ENCODE measurements around the gene TDRD6.

TDRD6 gene

GRCh38 chr6:46720401-46720800, 32.7 kb downstream of the TDRD6 start:
- H3K36me3 ChIP-seq (ENCODE audit: control insufficient read depth, insufficient read depth, low read length) = no peaks in the 10 kb centered on the region
- no peak overlapping the region for H3K4me3 ChIP-seq (ENCODE audit: low read depth, low read length)
- no peak overlapping the region for H3K9ac ChIP-seq (ENCODE audit: low read length)
- no peaks in the 10 kb centered on the region; the same call in 1 of the 2 replicates for H3K27me3 ChIP-seq (ENCODE audit: control insufficient read depth, insufficient read depth, low read length)
- no peak overlapping the region for H3K27ac ChIP-seq (ENCODE audit: low read depth, low read length)
- H3K4me1 ChIP-seq (ENCODE audit: control insufficient read depth, insufficient read depth, low read length) = no peaks in the 10 kb centered on the region
- H3K9me3 ChIP-seq (ENCODE audit: control insufficient read depth, insufficient read depth, low read depth, low read length) = no peaks in the 10 kb centered on the region

DNA sequence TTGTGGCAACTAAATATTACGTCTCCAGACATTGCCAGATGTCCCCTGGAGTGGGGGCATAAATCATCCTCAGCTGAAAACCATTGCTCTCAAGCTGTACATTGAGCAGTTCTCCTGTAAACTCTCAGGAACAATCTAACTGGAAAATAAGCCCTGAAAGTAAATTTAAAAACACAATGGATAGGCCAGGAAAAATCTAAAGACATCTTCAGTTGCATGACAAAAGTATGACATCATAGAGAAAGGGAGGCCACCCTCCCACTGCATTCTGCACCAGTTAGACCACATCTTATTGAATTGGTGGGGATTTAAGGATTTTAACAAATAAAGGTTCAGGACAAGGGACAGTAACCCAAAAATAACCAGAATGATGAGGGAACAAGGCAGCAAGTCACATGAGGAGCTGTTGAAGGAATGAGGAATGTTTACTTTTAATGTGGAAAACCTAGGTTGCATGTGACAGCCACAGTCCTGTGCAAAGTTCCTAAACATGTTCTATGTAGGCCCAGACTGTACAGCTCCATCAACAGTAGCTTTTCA, 42.2 kb downstream of the TDRD6 start:
- peaks cover 19% of the 10 kb centered on the region for H3K27me3 ChIP-seq (ENCODE audit: control insufficient read depth, insufficient read depth, low read length)
- no peak overlapping the region for H3K27ac ChIP-seq (ENCODE audit: low read depth, low read length)
- no peaks in the 10 kb centered on the region for H3K9me3 ChIP-seq (ENCODE audit: control insufficient read depth, insufficient read depth, low read depth, low read length)
- 0 out of 2 replicates have a peak, but pooled peaks cover 3% of the 10 kb centered on the region for H3K4me1 ChIP-seq (ENCODE audit: control insufficient read depth, insufficient read depth, low read length)
- H3K9ac ChIP-seq (ENCODE audit: low read length) = no peak overlapping the region
- H3K4me3 ChIP-seq (ENCODE audit: low read depth, low read length) = no peak overlapping the region
- H3K36me3 ChIP-seq (ENCODE audit: control insufficient read depth, insufficient read depth, low read length) = no peaks in the 10 kb centered on the region

DNA sequence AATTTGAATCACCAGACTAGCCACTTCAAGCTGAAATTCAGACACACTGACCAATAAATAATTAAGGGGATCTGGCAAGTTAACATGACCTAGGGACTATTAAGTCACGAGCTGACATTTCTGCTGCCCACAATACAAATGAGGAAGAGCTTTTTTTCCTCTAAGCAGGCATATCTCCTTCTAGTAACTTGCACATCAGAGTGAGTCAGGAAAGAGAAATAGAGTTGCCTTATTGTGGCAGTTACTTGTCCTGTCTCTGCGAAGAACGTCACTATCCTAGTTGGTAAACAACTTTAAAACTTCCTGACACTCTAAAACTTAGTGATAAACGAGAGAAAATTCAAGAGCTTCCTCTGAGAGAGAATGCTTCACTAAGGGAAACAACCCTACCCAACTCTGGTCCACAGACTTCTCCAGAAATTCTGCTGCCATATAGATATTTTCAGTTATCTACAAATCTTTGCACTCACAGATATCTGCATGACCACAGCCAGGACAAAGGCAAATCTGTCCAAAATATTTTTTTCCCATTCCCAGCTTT, 43.3 kb downstream of the TDRD6 start:
- H3K4me1 ChIP-seq (ENCODE audit: control insufficient read depth, insufficient read depth, low read length) = 0 out of 2 replicates have a peak, but pooled peaks cover 7% of the 10 kb centered on the region
- peaks cover 30% of the 10 kb centered on the region for H3K27me3 ChIP-seq (ENCODE audit: control insufficient read depth, insufficient read depth, low read length)
- no peak overlapping the region for H3K9ac ChIP-seq (ENCODE audit: low read length)
- H3K9me3 ChIP-seq (ENCODE audit: control insufficient read depth, insufficient read depth, low read depth, low read length) = no peaks in the 10 kb centered on the region
- no peaks in the 10 kb centered on the region for H3K36me3 ChIP-seq (ENCODE audit: control insufficient read depth, insufficient read depth, low read length)
- no peak overlapping the region for H3K27ac ChIP-seq (ENCODE audit: low read depth, low read length)
- H3K4me3 ChIP-seq (ENCODE audit: low read depth, low read length) = no peak overlapping the region

DNA sequence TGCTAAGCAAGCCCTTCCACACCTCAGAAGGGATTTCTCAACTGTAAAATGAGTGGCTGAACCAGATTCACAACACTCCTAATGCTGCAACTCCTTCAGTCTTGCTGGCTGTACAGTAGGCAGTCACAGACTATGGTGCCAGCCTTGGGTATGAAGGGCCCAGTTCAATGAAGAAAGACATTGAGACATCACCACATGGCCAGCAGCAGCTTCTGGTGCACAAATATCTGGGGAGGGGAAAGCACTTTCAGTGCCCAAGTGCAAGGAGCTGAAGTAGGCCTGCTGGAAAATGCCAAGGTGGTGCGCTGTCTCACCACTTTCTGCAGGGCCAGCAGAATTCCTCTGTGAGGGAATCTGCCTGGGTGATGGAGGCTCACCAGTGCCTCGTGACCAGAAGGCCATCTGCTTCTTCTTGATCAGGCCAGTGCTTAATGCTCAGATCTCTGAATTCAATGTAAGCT, 45.7 kb downstream of the TDRD6 start:
- Histone ChIP-seq H3K27ac (ENCODE audit: low read depth, low read length) (no peak overlapping the region), H3K4me1 (ENCODE audit: control insufficient read depth, insufficient read depth, low read length) (0 out of 2 replicates have a peak, but pooled peaks cover 7% of the 10 kb centered on the region), H3K9me3 (ENCODE audit: control insufficient read depth, insufficient read depth, low read depth, low read length) (no peaks in the 10 kb centered on the region), H3K4me3 (ENCODE audit: low read depth, low read length) (no peak overlapping the region), H3K9ac (ENCODE audit: low read length) (no peak overlapping the region), H3K36me3 (ENCODE audit: control insufficient read depth, insufficient read depth, low read length) (no peaks in the 10 kb centered on the region), H3K27me3 (ENCODE audit: control insufficient read depth, insufficient read depth, low read length) (peaks cover 52% of the 10 kb centered on the region)

DNA sequence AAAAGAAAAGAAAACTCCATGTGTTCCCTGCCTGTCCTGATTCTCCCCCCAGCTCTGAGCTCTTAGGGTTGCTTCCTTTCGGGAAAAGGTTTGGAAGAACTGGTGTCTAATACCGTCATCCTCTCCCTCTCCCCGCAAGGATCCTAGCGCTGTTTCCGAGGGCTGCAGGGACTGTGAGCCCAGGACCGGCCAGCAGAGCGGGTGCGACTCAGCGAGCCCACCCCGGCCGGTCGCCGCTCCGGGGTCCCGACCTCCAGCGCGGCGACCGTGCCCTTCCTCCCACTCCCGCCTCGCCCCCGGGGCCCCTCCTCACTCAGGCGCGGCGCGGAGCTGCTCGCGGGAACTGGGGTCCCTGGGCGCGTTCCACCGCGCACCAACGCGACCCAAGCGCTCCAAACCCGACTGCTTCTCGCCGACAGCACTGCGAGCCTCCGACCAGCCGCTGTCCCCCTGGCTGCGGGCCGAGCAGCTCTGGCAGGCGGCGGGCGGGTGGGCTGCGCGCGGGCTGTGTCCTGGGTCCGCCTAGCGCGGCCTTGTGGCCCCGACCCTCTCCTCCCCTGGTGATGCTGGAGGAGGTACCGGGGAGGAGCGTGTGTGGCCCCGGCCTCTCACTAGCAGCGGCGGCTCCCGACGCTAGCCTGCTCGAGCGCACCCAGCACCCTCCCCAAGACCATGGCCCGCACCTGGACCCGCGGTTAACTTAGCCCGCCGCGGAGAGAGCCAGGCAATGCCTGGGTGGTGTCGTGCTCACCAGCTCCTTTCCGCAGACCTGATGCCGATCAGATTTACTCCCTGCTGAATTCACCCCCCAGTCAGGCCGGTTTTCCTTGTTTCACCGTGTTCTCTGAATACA, 47.4 kb downstream of the TDRD6 start, which contains the start of gene PLA2G7:
Gene PLA2G7, minus strand, starts transcription at position 509 of the 853 bp plus-strand sequence. CDS start 12,484 bp downstream, outside the sequence.
- no peak within 1 kb of the TSS for H3K27ac ChIP-seq (ENCODE audit: low read depth, low read length)
- 0 out of 2 replicates have a peak, but pooled peaks cover 7% of the 10 kb centered on the region for H3K4me1 ChIP-seq (ENCODE audit: control insufficient read depth, insufficient read depth, low read length)
- peak within 1 kb of the TSS; percentile 73 for H3K4me3 ChIP-seq (ENCODE audit: low read depth, low read length)
- H3K9ac ChIP-seq (ENCODE audit: low read length) = peak within 1 kb of the TSS; percentile 50
- no peaks in the 10 kb centered on the region for H3K9me3 ChIP-seq (ENCODE audit: control insufficient read depth, insufficient read depth, low read depth, low read length)
- H3K36me3 ChIP-seq (ENCODE audit: control insufficient read depth, insufficient read depth, low read length) = no peaks in the 10 kb centered on the region
- H3K27me3 ChIP-seq (ENCODE audit: control insufficient read depth, insufficient read depth, low read length) = peaks cover 52% of the 10 kb centered on the region

- no peaks in the 10 kb centered on the region for H3K9me3 ChIP-seq (ENCODE audit: control insufficient read depth, insufficient read depth, low read depth, low read length)
- peak overlapping the region; percentile 73 for H3K4me3 ChIP-seq (ENCODE audit: low read depth, low read length)
- H3K36me3 ChIP-seq (ENCODE audit: control insufficient read depth, insufficient read depth, low read length) = no peaks in the 10 kb centered on the region
- H3K27ac ChIP-seq (ENCODE audit: low read depth, low read length) = no peak overlapping the region
- H3K27me3 ChIP-seq (ENCODE audit: control insufficient read depth, insufficient read depth, low read length) = peaks cover 52% of the 10 kb centered on the region
- H3K9ac ChIP-seq (ENCODE audit: low read length) = peak overlapping the region; percentile 50
- H3K4me1 ChIP-seq (ENCODE audit: control insufficient read depth, insufficient read depth, low read length) = 0 out of 2 replicates have a peak, but pooled peaks cover 11% of the 10 kb centered on the region
These were observed 48.0 kb downstream of the TDRD6 start for GRCh38 chr6:46735720-46736031.

GRCh38 chr6:46736906-46737305, 49.2 kb downstream of the TDRD6 start:
- Histone ChIP-seq H3K27ac (ENCODE audit: low read depth, low read length) (no peak overlapping the region), H3K4me3 (ENCODE audit: low read depth, low read length) (no peak overlapping the region), H3K36me3 (ENCODE audit: control insufficient read depth, insufficient read depth, low read length) (no peaks in the 10 kb centered on the region), H3K9me3 (ENCODE audit: control insufficient read depth, insufficient read depth, low read depth, low read length) (no peaks in the 10 kb centered on the region), H3K4me1 (ENCODE audit: control insufficient read depth, insufficient read depth, low read length) (0 out of 2 replicates have a peak, but pooled peaks cover 11% of the 10 kb centered on the region), H3K27me3 (ENCODE audit: control insufficient read depth, insufficient read depth, low read length) (peaks cover 52% of the 10 kb centered on the region), H3K9ac (ENCODE audit: low read length) (no peak overlapping the region)

DNA sequence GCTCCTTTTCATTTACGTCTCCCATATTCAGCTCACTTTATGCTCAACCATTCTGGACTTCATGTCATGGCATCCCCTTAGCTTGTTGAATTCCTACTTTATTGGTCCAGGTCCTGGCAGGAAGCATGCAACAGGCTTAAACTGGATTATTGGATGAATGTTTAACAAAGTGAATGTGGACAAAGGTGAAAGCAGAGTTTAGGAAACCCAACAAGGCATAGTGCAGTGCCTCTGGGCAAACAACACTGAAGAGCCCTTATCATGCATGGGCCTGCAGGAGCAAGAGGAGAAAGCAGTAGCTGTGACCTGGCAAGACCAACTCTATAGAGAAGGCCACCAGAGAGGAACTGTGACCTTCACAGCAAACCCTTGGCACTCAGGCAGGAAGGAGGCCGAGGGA, 53.8 kb downstream of the TDRD6 start:
- Histone ChIP-seq H3K27me3 (ENCODE audit: control insufficient read depth, insufficient read depth, low read length) (peaks cover 17% of the 10 kb centered on the region), H3K27ac (ENCODE audit: low read depth, low read length) (no peak overlapping the region), H3K4me3 (ENCODE audit: low read depth, low read length) (no peak overlapping the region), H3K9me3 (ENCODE audit: control insufficient read depth, insufficient read depth, low read depth, low read length) (no peaks in the 10 kb centered on the region), H3K36me3 (ENCODE audit: control insufficient read depth, insufficient read depth, low read length) (no peaks in the 10 kb centered on the region), H3K9ac (ENCODE audit: low read length) (no peak overlapping the region), H3K4me1 (ENCODE audit: control insufficient read depth, insufficient read depth, low read length) (0 out of 2 replicates have a peak, but pooled peaks cover 3% of the 10 kb centered on the region)

DNA sequence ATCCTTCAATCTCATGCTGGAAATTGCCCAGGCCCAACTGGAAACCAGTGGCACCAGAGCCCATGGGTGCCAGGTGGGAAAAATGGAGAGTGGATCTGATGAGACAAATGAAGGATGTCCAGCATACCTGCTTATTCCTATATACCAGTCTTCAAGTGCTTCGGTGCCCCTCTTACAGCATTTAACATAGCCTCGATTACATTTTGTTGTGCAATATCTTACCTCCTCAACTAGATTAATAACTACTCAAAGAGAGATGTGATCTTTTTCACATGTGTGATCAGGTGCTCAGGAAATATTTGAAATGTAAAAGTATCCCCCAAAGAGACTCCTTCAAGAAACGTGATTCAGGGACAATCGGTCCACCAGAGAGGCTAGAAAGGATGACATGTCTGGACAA, 54.2 kb downstream of the TDRD6 start:
- peaks cover 13% of the 10 kb centered on the region for H3K27me3 ChIP-seq (ENCODE audit: control insufficient read depth, insufficient read depth, low read length)
- H3K27ac ChIP-seq (ENCODE audit: low read depth, low read length) = no peak overlapping the region
- no peak overlapping the region for H3K4me3 ChIP-seq (ENCODE audit: low read depth, low read length)
- H3K9ac ChIP-seq (ENCODE audit: low read length) = no peak overlapping the region
- H3K36me3 ChIP-seq (ENCODE audit: control insufficient read depth, insufficient read depth, low read length) = no peaks in the 10 kb centered on the region
- 0 out of 2 replicates have a peak, but pooled peaks cover 3% of the 10 kb centered on the region for H3K4me1 ChIP-seq (ENCODE audit: control insufficient read depth, insufficient read depth, low read length)
- no peaks in the 10 kb centered on the region for H3K9me3 ChIP-seq (ENCODE audit: control insufficient read depth, insufficient read depth, low read depth, low read length)

GRCh38 chr6:46743425-46744158, 55.9 kb downstream of the TDRD6 start:
- Histone ChIP-seq H3K4me3 (ENCODE audit: low read depth, low read length) (no peak overlapping the region), H3K9ac (ENCODE audit: low read length) (no peak overlapping the region), H3K27ac (ENCODE audit: low read depth, low read length) (no peak overlapping the region), H3K4me1 (ENCODE audit: control insufficient read depth, insufficient read depth, low read length) (0 out of 2 replicates have a peak, but pooled peaks cover 3% of the 10 kb centered on the region), H3K36me3 (ENCODE audit: control insufficient read depth, insufficient read depth, low read length) (no peaks in the 10 kb centered on the region), H3K27me3 (ENCODE audit: control insufficient read depth, insufficient read depth, low read length) (no peaks in the 10 kb centered on the region), H3K9me3 (ENCODE audit: control insufficient read depth, insufficient read depth, low read depth, low read length) (no peaks in the 10 kb centered on the region)
